Measurements from ENCODE around the gene ZNF737.
A peak's percentile ranks its signal among the peaks of the same experiment; 100 is the strongest.
"Not testable (repeated sequence)": the region's sequence is repeated elsewhere in the genome, so short reads cannot be mapped to it uniquely, and the experiment has no call there.

Gene ZNF737

DNA sequence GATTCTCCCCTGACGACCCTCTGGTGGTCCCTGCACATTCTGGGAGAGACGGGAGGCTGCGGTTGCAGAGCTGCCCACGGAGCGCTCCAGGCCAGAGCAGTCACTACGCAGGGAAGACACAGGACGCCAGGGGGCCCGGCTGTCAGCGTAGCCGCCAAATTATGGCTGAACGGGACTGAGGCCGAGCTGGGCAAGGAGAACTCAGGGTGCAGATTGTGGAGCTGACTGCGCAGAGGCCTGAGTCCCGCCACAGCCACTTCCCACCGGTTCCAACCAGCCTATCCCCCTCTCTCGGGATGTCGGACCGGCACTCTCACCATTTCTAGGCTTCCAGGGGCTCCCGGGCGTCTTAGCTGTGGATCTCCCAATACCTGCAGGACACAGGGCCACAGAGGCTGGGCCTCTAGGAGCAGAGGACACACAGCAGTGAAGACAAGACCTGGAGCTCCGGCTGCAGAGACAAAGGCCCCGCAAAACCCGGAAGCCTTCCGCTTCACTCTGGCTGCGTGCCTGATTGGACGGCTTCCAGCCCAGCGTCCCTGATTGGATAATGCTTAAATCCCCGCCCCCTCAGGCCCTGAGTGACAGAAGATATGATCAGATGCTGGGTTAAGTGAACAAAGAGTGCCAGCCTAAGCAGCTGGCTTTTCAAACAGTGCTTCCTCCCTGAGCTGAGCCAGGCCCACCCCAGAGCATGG is at the start of gene ZNF737:
TSS of gene ZNF737 (minus strand) at position 461 of the 698 bp plus-strand sequence. CDS start at position 320, 141 bp downstream.
- peak; percentile 89 for DNase-seq (ENCODE audit: low spot score)

DNA sequence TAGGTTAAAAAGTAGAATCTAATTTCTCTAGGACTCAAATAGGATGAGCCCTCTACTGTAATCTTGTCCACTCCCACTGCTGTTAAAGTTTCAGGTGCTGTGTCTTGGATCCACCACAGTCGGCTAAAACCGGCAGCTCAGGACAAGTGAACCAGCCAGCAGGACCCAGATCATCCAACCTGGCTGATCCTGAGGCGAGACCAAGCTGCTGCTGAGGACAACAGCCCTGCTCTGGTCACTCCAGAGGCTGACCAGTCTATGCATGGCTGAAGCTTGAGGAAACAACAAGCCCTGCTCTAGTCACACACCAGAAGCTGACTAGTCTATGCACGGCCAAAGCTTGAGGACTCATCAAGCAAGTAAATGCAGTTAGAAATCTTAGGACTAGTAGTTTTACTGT is 49.4 kb upstream of the ZNF737 start:
- DNase-seq (ENCODE audit: low spot score), result not testable (repeated sequence)

DNA sequence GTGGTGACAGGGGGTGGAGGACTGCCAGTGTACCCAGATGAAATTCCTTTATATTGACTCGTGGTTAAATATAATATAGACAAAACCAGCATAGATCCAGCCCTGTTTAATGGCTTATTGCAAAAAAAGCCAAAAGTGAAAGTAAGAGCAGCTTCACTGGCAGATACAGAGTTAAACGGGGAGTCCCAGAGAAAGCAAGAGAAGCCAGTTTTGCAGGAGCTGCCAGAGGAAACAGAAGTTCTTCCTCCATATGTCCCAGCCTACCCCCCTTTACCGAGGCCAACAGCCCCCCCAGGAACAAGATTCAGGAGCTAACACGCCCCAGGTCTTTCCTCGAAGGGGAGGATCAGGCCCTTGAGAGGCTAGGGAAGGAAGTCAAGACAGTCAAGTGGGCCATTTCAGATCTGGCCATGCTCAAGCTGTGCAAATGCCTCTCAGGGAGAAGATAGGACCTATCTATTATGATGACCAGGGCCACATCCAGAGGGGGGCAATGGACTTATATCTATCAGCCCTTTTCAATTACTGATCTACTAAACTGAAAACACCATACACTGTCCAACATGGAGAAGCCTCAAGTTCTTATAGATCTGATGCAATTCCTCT is 47.2 kb upstream of the ZNF737 start:
- no peak for DNase-seq (ENCODE audit: low spot score)

DNA sequence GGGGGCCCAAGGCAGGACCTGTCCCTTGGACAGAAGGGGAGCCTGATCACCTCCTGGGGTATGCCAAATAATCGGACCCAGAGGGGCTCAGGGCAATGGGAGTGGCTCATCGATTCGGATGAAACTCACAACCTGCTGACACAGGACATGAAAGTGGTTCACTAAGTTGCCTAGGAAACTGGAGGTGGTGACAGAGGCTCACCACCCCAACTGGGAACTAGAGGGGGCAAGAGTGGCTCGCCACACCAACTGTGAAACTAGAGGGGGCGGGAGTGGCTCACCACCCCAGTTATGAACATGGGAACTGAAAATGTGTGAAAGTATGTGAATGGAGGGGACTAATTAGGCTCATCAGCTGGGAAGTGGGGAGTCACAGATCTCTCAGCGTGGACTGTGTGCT is 46.3 kb upstream of the ZNF737 start:
- DNase-seq (ENCODE audit: low spot score), result no peak

DNA sequence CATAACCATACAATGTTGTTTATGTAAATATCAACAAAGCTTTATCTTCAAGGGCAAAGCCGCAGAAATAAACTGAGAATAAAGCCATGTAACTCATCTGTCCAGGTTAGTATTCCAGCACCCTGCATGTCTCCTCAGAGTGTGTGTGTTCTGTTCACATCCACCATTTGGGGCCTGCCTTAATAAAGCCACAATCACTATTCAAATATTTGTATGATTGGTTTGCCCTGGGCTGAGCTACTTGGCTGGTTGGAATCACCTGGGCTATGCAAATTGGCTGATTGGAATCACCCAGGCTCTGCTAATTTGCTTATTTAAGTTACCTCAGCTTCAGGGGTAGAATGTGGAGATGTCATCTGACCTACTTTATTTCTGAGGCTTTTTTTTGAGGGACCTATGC is 42.4 kb upstream of the ZNF737 start:
- DNase-seq (ENCODE audit: low spot score), result no peak

DNA sequence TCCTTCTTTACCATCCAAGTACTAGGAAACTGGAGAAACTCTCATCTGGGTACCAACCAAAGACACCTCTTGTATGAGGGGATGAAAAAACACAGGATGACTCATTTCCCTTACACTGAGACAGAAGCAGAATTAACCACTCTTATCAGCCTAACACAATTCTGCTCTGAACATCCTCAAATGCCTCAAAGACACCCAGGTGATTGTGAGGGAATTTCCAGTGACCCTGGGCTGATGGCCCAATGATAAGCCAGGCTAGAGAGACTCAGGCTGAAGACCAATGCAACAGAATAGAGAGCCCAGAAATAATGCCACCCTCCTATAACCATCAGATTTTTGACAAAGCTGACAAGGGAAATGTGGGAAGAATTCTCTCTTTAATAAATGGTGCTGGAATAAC is 7.0 kb downstream of the ZNF737 start:
- no peak for DNase-seq (ENCODE audit: low spot score)

DNA sequence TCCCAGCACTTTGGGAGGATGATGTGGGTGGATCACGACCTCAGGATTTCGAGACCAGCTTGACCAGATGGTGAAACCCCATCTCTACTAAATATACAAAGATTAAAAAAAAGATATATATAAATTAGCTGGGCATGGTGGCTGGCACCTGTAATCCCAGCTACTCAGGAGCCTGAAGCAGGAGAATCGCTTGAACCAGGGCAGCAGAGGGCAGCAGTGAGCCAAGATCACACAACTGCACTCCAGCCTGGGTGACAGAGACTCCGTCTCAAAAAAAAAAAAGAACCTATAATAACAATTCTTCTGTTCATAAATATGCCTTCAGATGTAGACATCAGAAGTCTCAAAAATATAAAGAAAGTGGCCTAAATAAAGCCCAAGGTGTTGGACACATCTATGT is 7.6 kb downstream of the ZNF737 start:
- no peak for DNase-seq (ENCODE audit: low spot score)

DNA sequence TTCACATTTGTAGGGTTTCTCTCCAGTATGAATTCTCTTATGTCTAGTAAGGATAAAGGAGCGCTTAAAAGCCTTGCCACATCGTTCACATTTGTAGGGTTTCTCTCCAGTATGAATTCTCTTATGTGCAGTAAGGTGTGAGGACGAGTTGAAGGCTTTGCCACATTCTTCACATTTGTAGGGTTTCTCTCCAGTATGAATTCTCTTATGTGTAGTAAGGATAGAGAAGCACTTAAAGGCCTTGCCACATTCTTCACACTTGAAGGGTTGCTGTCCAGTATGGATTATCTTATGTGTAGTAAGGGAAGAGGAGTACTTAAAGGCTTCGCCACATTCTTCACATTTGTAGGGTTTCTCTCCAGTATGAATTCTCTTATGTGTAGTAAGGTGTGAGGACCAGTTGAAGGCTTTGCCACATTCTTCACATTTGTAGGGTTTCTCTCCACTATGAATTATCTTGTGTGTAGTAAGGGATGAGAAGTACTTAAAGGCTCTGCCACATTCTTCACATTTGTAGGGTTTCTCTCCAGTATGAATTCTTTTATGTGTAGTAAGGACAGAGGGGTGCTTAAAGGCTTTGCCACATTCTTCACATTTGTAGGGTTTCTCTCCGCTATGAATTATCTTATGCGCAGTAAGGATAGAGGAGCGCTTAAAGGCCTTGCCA is 20.8 kb downstream of the ZNF737 start:
- DNase-seq (ENCODE audit: low spot score), result not testable (repeated sequence)

DNA sequence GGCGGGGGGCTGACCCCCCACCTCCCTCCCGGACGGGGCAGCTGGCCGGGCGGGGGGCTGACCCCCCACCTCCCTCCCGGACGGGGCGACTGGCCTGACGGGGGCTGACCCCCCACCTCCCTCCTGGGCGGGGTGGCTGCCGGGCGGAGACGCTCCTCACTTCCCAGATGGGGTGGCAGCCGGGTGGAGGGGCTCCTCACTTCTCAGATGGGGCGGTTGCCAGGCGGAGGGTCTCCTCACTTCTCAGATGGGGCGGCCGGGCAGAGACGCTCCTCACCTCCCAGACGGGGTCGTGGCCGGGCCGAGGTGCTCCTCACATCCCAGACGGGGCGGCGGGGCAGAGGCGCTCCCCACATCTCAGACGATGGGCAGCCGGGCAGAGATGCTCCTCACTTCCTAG is 35.3 kb downstream of the ZNF737 start:
- DNase-seq (ENCODE audit: low spot score), result not testable (repeated sequence)

DNA sequence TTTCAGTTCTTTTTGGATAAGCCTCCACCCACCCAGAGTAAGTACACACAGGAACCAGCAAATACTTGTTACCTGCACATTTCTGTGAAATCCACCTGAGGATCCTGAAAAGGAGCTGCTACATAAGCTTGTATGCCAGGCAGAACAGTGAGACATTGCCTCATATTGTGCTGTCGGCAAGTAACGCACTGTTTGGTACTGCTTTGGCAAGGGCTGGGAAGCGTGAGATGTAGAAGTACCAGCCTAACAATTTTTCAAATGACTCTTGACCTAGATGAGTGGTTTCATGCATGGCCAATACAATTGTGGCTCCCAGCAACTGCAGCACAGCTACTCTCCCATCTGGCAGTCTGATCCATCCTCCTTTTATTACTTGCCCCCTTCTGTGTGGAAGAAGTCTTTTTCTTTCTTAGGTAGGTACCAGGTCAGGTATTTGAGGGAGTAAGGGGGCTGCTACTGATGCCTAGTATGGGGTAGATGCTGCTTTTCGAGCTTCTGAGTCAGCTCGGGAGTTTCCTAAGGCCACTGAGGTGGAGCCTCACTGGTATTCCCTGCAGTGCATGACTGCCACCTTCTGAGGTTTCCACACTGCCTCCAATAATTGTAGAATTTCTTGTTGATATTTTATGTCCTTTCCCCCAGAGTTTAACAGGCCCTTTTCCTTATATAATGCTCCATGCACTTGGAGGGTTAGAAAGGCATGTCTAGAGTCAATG is 52.2 kb downstream of the ZNF737 start:
- no peak for DNase-seq (ENCODE audit: low spot score)

DNA sequence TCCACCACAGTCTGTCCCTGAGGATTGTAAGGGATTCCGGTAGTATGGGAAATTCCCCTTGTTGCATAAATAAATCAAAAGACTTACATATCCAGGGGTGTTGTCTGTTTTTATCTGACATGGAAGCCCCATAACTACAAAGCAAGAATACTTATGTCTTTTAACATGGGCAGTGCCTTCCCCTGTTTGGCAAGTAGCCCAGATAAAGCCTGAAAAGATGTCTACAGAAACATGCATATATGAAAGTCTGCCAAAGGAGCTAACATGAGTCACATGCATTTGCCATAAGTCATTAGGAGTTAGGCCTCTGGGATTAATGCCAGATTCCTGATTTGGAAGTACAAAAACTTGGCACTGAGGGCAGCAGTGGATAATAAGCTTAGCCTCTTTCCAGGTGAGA is 62.1 kb downstream of the ZNF737 start:
- DNase-seq (ENCODE audit: low spot score), result no peak
